Measurements from ENCODE around the gene SLC5A6. TPM values are rescaled to one million over a fixed set of nuclear protein-coding genes. Genes with fewer than 3 reads are reported as not detected.

Gene SLC5A6
- polyA plus RNA-seq, 1 of the 3 experiments (the other 2 are of a cell fraction): 75.7 TPM

DNA sequence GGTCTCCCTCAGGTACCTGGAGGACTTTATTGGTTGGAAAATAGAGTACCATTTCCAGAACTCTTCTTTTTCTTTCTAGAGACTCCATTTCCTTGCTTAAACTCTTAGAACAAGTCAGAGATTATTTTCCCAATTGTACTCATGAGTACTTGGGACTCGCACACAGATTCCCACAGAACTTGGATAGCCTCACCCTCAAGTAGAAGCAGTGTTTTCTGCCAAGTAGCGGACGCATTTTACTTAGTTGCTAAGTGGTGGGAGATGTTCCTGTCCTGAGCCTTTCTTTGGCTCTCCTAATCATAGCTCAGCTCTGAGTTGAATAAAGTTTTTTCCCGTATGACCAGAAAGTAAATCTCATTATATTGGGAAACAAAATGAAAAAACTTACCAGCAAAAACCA lies 33.6 kb upstream of the SLC5A6 start:
- Histone ChIP-seq H3K36me3 (replicated peaks in 1 of 2; ENCODE audit: control insufficient read depth in 1 of 2, insufficient read depth in 2 of 2, low read length in 1 of 2) (peaks cover 22 to 38% of the 10 kb centered on the region in 2 experiments), H3K79me2 (ENCODE audit: insufficient read depth) (no peaks in the 10 kb centered on the region), H4K20me1 (ENCODE audit: insufficient read depth) (no peaks in the 10 kb centered on the region; the same call in 1 of the 2 replicates), H2AFZ (ENCODE audit: low read depth) (no peak overlapping the region), H3F3A (replicated peaks; ENCODE audit: insufficient read depth) (peaks cover 5% of the 10 kb centered on the region), H3K4me1 (ENCODE audit: control insufficient read depth in 1 of 2, insufficient read depth in 2 of 2, low read depth in 1 of 2, low read length in 1 of 2) (peaks cover 0 to 8% of the 10 kb centered on the region in 2 experiments; a peak in 2 of 4 replicates), H3K27me3 (ENCODE audit: insufficient read depth) (no peaks in the 10 kb centered on the region), H3K4me2 (no peak overlapping the region), H3K9me3 (no peaks in the 10 kb centered on the region), H3K9ac (no peak overlapping the region), H3K4me3 (ENCODE audit: low read depth in 2 of 2, low read length in 1 of 2) (no peak overlapping the region), H3K27ac (ENCODE audit: low read depth in 2 of 2, low read length in 1 of 2) (no peak overlapping the region), H3K9me2 (no peaks in the 10 kb centered on the region)
- no peak for DNase-seq
- POLR2A ChIA-PET: no interaction called here
- CTCF ChIA-PET: interaction anchor here (1.1 to 1.2 kb wide), 2 partner anchors 10 to 35 kb away, joined by 4 read pairs; no protein-coding TSS in a partner anchor
- TF ChIP-seq SIN3A (IDR thresholded peaks at IDR 0.05; ENCODE audit: borderline replicate concordance, low read depth, low read length): no peak
- no peak for TF ChIP-seq FOXM1 (IDR thresholded peaks at IDR 0.05; ENCODE audit: low read depth)
- no peak for TF ChIP-seq POLR2AphosphoS5 (IDR thresholded peaks at IDR 0.05; ENCODE audit: low read depth, low read length)
- TF ChIP-seq TAF1 (IDR thresholded peaks at IDR 0.05; ENCODE audit: borderline replicate concordance, low read depth, low read length): no peak
- TF ChIP-seq, protein P1, sequence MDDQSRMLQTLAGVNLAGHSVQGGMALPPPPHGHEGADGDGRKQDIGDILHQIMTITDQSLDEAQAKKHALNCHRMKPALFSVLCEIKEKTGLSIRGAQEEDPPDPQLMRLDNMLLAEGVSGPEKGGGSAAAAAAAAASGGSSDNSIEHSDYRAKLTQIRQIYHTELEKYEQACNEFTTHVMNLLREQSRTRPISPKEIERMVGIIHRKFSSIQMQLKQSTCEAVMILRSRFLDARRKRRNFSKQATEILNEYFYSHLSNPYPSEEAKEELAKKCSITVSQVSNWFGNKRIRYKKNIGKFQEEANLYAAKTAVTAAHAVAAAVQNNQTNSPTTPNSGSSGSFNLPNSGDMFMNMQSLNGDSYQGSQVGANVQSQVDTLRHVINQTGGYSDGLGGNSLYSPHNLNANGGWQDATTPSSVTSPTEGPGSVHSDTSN (IDR thresholded peaks at IDR 0.05): no peak
- no peak for TF ChIP-seq EP300 (IDR thresholded peaks at IDR 0.05; ENCODE audit: borderline replicate concordance in 1 of 2, low read depth in 1 of 2, low read length in 1 of 2)
- no peak for TF ChIP-seq ZBTB33 (IDR thresholded peaks at IDR 0.05; ENCODE audit: borderline replicate concordance, low read depth)
- TF ChIP-seq YY1 (IDR thresholded peaks at IDR 0.05; ENCODE audit: low read depth): no peak
- TF ChIP-seq EZH2phosphoT487 (IDR thresholded peaks at IDR 0.05; ENCODE audit: borderline replicate concordance, low read depth): no peak
- TF ChIP-seq TEAD4 (IDR thresholded peaks at IDR 0.05; ENCODE audit: borderline replicate concordance, insufficient read depth): no peak
- TF ChIP-seq RXRA (IDR thresholded peaks at IDR 0.05; ENCODE audit: borderline replicate concordance, low read depth): no peak
- TF ChIP-seq, protein P2, sequence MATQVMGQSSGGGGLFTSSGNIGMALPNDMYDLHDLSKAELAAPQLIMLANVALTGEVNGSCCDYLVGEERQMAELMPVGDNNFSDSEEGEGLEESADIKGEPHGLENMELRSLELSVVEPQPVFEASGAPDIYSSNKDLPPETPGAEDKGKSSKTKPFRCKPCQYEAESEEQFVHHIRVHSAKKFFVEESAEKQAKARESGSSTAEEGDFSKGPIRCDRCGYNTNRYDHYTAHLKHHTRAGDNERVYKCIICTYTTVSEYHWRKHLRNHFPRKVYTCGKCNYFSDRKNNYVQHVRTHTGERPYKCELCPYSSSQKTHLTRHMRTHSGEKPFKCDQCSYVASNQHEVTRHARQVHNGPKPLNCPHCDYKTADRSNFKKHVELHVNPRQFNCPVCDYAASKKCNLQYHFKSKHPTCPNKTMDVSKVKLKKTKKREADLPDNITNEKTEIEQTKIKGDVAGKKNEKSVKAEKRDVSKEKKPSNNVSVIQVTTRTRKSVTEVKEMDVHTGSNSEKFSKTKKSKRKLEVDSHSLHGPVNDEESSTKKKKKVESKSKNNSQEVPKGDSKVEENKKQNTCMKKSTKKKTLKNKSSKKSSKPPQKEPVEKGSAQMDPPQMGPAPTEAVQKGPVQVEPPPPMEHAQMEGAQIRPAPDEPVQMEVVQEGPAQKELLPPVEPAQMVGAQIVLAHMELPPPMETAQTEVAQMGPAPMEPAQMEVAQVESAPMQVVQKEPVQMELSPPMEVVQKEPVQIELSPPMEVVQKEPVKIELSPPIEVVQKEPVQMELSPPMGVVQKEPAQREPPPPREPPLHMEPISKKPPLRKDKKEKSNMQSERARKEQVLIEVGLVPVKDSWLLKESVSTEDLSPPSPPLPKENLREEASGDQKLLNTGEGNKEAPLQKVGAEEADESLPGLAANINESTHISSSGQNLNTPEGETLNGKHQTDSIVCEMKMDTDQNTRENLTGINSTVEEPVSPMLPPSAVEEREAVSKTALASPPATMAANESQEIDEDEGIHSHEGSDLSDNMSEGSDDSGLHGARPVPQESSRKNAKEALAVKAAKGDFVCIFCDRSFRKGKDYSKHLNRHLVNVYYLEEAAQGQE (IDR thresholded peaks at IDR 0.05; ENCODE audit: low read depth, low read length): no peak
- no peak for TF ChIP-seq MAX (IDR thresholded peaks at IDR 0.05; ENCODE audit: low read depth)
- TF ChIP-seq FOXJ3 (CRISPR knock-in tag; IDR thresholded peaks at IDR 0.05): no peak
- no peak for TF ChIP-seq SMC3 (IDR thresholded peaks at IDR 0.05; ENCODE audit: low read depth, low read length)
- 91% methylated on average over 4 of the region's 4 CpGs for WGBS (ENCODE audit: low lambda C conversion rate)

All from SK-N-SH (cell line).